ENCODE results near the gene DNMT1.

DNA sequence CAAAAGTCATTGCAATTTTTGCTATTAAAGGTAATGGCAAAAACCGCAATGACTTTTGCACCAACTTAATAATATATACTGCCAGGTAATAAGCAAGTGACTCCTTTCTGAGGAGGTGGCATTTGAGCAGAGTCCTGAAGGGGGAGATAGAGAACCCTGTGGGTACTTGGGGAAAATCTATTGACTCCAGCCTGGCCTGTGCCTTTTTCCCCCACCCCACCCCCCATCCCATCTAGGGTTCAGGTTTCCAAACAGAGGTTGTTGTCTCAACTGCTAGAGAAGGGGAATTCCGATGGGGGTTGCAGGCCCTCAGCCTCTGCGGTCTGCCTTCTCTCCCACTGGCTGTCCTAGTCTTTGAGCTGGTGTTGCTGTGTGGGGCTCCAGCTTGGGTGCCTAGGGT lies 24.9 kb upstream of the DNMT1 start:
- TF ChIP-seq EP300 (IDR thresholded peaks at IDR 0.05; ENCODE audit: borderline replicate concordance) = no peak
- no peak for TF ChIP-seq REST (IDR thresholded peaks at IDR 0.05; ENCODE audit: low read depth)
- TF ChIP-seq RAD21 (IDR thresholded peaks at IDR 0.05; ENCODE audit: low read depth) = no peak
- TF ChIP-seq CREB1 (IDR thresholded peaks at IDR 0.05; ENCODE audit: low read depth) = no peak
- no peak for TF ChIP-seq YY1 (IDR thresholded peaks at IDR 0.05; ENCODE audit: low read depth)
- no peak for TF ChIP-seq TAF1 (IDR thresholded peaks at IDR 0.05; ENCODE audit: low read depth)
- no peak for TF ChIP-seq FOXM1 (IDR thresholded peaks at IDR 0.05; ENCODE audit: borderline replicate concordance, low read depth)

Measured in Ishikawa (cell line).